GDM1 (cell line): Measurements from ENCODE around the gene ADI1.
A peak's percentile ranks its signal among the peaks of the same experiment; 100 is the strongest.

Source experiments
- DNase-seq: peaks from one replicate; lab custom pipeline; 2025; lab: John Stamatoyannopoulos, UW

ADI1 gene

DNA sequence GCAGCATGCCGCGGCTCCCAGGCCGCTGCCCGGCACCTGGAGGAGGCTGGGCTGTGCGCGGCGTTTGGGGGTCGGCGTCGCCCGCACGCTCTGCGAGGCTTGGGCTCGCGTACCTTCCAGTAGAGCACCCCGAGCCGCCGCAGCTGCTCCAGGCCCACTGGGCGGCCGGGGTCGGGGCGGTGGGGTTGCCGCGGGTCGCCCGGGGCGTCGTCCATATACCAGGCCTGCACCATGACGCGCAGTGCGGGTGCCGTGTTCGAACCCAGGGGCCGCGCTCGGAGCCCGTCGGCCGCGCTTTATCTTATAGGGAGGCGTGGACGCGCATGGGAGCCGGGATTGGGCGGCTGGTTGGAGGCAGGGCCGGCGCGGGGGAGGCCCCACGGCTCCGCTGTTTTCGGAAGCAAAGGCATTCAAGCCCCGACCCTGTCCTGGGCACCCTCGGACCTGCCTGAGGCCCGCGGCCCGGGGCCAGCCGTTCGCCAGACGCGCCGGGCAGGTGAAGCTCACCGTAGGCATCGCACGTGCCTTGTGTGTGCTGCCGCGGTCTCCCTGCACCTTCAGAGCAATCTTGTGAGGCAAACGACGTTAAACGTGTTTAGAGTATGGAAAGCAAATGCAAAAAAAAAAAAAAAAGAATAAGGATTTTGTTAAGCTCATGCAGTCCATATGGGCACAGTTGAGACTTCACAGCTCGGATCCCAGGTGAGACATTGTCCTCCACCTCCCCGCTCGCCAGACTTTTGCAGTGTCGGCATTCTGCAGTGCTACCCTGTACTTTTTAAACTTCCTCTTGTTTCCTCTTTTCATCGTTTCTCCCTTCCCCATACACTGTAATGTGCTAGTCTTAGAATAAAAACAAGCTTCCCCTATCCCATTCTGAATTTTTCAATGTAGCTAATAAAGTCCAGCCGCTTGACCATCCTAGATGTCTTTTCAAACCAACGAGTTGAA lies at the start of gene ADI1:
Gene ADI1, minus strand, starts transcription at position 277 of the 951 bp plus-strand sequence. Its CDS starts 44 bp downstream, at position 233.
- peak; percentile 78 for DNase-seq

DNA sequence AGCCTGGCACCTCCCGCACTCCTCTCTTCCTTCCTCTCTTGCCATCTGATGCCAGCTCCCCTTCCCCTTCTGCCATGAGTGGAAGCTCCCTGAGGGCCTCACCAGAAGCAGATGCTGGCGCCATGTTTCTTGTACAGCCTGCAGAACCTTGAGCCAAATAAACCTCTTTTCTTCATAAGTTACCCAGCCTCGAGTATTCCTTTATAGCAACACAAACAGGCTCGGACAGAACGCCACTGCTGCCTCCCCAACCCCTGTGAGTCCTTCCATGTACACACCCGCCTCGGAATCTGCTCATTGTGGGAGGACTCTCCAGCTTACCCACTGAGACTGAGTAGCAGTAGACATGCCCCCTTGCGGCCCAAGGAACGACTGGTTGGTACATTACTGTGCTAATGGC lies 47.5 kb upstream of the ADI1 start:
- DNase-seq = no peak

DNA sequence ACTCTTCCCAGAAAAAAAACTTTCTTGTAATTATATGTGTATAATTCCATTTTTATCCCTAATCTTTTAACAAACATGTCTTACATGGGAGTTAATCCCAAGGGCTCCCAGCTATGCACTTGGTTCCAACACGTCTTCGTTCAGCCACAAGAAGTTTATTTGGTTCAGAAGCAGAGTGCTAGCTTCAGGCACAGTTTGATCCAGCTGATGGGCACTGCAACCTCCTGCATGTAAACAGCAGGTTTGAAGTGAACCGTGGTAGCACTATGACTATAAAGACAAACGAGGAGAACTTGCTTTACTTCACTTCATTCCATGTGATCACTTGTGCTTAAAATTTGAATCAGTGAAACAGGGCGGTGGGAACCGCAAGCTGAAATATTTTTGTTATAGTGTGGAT lies 45.8 kb upstream of the ADI1 start:
- DNase-seq = no peak

DNA sequence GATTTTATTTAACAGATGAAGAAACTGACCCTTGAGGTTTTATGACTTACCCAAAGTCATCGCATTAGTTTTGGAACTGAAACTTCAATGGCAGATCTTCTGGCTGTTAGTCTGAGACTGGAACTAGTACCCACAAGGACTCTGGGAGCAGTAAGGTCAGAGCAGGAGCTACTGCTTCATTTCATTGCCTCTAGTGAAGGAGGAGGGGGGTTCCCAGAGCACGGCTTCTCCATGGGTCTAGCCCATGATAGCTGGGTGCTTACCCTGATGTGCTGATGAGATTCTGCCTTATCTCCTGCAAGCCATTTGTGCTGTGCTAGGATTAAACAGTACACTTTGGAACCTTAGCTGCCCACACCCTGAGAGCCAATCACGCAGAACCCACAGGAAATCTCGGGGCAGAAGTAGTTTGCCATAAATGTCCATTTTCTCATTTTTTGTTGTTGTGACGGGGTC lies 44.2 kb upstream of the ADI1 start:
- DNase-seq = no peak

DNA sequence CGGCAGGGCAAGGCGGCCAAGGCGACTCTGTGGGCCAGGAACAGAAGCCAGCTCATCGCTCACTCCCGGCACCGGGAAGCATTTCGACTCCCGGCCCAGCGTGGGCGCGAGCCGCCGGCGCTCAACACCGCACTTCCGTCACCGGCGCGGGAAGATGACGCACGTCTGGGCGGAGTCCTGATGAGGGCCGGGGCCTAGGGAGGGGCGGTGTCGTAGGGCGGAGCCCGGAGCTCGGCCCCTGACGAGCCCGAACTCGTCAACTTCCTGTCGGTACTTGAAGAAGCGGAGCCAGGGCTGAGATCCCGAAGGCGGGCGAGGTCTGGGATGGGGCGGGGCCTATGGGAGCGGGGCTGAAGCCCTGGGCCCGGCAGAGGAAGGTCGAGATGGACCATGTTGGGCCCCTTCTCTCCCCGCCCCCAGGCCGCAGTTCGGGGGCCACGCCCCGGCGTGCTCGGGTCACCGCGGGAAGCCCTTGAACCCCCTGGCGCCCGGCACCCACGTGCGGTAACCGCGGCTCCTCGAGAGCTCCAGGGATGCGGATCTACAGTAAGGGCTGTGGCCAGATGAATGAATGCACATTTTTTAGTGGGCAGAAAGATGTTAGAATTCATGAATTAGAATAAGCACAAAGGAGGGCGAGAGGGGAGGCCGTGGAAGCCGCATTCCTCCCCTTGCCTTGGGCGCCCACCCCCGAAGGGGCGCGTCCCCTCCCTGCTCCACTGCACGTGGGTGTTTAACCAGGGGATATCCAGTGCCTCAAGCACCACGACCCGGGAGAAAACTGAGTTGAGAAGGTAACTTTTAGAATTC lies 39.1 kb upstream of the ADI1 start, which contains the start of gene RNASEH1:
Gene RNASEH1, minus strand, starts transcription at position 129 of the 810 bp plus-strand sequence. Its CDS starts 73 bp downstream, at position 56.
- peak; percentile 97 for DNase-seq

- no peak for DNase-seq
These were observed 38.4 kb upstream of the ADI1 start for GRCh38 chr2:3557639-3558204.

DNA sequence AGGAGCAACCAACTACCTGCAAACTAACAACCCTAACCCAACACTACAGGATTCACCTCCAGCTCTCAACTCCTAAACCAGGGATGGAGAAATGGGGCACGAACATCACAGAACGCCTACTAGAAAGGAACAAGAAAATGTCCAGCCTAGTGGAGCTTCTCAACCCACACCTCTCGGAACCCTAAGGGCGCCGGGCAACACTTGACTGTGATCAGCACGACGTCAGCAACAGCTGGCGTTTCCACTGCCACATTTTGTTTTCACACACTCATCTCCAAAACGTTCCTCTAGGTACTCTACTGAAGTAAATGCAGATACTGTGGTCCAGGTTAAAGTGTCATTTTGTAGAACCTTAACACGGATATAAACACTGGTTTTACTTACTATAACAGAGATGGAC lies 34.6 kb upstream of the ADI1 start:
- no peak for DNase-seq

GRCh38 chr2:3547915-3548314 lies 28.6 kb upstream of the ADI1 start:
- no peak for DNase-seq

GRCh38 chr2:3545788-3546478 lies 26.6 kb upstream of the ADI1 start:
- DNase-seq = no peak

GRCh38 chr2:3543023-3543683 lies 23.8 kb upstream of the ADI1 start:
- DNase-seq = no peak

DNA sequence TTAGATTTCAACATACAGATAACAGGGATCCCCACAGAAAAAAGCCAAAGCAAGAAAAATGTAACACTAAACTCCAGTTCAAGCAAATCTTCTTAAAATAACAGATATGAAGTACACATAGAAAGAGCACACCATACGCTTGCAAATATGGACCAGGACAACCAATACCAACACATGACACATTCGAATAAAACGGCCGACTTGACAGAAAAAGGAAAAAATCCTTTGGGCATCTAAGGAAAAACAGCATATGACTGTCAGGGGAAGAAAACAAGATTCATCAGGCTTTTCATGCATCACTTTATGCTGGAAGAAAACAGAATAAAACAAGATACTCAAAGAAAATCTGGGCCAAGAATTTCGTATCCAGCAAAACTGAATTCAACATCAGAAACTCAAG lies 22.8 kb upstream of the ADI1 start:
- no peak for DNase-seq

DNA sequence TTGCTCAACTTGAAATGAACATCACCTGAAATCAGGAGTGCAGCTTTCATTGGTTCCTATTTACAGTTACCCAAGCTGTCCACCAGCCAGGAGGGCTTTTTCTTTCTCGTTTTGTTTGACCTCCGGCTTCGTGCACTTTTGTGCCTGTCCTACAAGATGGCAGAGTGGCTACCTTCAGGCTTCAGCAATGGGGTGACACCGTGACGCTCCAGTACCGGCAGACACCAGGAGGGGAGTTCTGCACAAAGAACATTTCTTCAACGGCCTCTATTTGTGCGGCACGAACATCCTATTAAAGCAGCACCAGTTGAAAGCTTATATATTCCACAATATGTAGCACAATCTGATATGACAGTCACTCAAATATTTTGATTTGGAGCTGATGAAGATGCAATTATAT lies 20.5 kb upstream of the ADI1 start:
- DNase-seq = no peak

- no peak for DNase-seq
These were observed 17.6 kb upstream of the ADI1 start for GRCh38 chr2:3536682-3537632.

DNA sequence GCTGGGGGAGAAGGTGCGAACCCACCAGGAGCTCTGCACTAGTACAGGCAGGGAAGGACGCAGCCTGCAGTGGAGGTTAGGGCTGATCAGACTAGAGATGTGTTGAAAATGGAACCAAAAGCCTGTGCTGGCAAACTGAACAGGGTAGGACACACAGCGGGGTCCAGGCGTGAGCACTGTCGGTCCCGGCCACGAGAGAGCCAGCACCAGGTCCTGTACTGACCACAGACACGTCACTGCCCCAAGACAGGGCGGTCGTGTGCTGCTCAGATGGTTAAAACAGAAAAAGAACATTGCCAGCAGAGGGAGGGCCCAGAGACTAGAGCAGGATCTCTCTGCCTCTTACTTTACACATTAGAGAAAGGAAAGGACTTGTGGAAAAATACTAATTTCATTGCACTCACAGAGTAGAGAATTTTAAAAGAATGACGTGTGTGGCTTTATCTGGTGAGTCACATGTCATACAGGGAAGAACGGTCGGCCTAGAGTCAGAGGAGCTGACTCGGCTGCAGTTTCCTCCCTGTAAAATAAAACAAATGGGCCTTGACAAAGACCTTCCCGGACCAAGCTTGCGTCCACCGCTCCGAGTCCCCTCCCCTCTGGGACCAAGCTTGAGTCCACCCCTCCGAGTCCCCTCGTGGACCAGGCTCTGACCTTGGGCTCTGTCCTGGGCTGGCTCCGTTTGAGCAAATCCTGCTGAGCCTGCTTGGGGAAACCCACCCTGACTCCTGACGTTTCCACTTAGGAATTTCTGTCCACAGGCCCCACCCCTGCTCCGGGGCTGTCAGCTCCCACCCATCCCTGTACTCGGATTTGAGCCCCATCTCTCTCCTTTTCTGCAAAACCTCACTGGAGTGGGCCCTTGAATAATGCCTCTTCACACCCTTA lies 16.7 kb upstream of the ADI1 start:
- no peak for DNase-seq

DNA sequence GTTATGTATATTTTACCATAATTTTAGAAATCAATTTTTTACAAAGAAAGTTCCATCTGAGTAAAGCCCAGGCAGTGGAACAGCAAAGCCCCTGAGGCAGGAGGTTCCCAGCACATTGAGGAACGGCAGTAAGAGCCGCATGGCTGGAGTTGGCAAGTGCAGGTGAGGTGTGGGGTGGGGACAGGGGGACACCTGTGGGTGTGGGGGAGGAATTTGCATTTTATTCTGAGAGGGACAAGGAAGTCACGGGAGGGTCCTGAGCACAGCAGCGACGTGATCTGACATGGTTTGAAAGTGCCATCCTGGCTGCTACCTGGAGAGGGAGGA lies 16.1 kb upstream of the ADI1 start:
- DNase-seq = no peak

GRCh38 chr2:3534251-3534814 lies 15.0 kb upstream of the ADI1 start:
- DNase-seq = no peak

- DNase-seq = no peak
These were observed 14.5 kb upstream of the ADI1 start for GRCh38 chr2:3533836-3534235.

DNA sequence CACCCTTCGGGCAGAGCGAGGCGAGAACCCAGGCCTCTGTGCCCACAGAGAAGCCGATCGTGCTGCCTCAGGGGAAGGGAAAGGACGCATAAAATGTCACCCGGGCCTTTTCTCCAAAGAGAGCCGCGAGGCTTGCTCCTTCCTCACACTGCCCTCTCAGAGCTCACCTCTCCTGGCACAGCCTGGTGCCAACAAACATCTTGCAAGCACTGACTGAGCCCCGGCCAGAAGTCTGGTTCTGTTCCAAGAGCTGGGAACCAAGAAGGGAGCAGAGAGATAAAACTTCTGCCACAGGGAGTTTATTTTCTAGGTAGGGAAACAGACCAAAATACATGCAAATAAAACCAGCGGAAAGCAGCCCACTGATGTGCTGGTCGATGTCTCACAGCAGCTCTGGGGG lies 13.6 kb upstream of the ADI1 start:
- DNase-seq = no peak
